Panc1 (cell line): ENCODE results near the gene ATP5F1E.

Source experiments
- CTCF ChIP-seq: fragments of 450-650 bp; IDR thresholded peaks from 2 replicates; pipeline ENCODE4 v1.5.1; 2017; ENCODE audit warnings: mild to moderate bottlenecking
- POLR2AphosphoS5 ChIP-seq: IDR thresholded peaks from 2 replicates; pipeline ENCODE4 v1.6.1; 2012; ENCODE audit warnings: mild to moderate bottlenecking, low read depth, low read length, moderate library complexity
- SIN3A ChIP-seq: IDR thresholded peaks from 2 replicates; pipeline ENCODE4 v1.6.1; 2012; ENCODE audit warnings: low read depth, mild to moderate bottlenecking, low read length, moderate library complexity, borderline replicate concordance; ENCODE audit not compliant: insufficient read depth
- TCF7L2 ChIP-seq: IDR thresholded peaks from 2 replicates; pipeline ENCODE4 v1.6.1; 2011; ENCODE audit warnings: mild to moderate bottlenecking, low read depth, low read length, inconsistent platforms

GRCh38 chr20:59068534-59068933 is 36.4 kb upstream of the ATP5F1E start:
- TF ChIP-seq CTCF (no peak), SIN3A (no peak), TCF7L2 (no peak), POLR2AphosphoS5 (no peak)
